Fibroblast of lung (primary cell): ENCODE measurements around the gene C6orf118. TPM values are rescaled to one million over a fixed set of nuclear protein-coding genes. Genes with fewer than 3 reads are reported as not detected.

Experiments
- DNase-seq, 2 donors: peaks; one replicate each; pipeline versions ENCODE4 v3.0.0 to v3.0.0-alpha.2; 2010; ENCODE audit warnings: low read depth in 2 of 2
- H2AFZ ChIP-seq: 2 replicates; pipeline ENCODE4 v1.5.1; 2012; ENCODE audit warnings: low read length, control low read depth, inconsistent platforms
- H3K27ac ChIP-seq: 2 replicates; pipeline ENCODE4 v1.5.1; 2011; ENCODE audit warnings: low read length, control low read depth; ENCODE audit not compliant: insufficient read depth
- H3K27me3 ChIP-seq: 2 replicates; pipeline ENCODE4 v1.5.1; 2011; ENCODE audit warnings: mild to moderate bottlenecking, low read length; ENCODE audit not compliant: control insufficient read depth, insufficient read depth
- H3K36me3 ChIP-seq: 2 replicates; pipeline ENCODE4 v1.5.1; 2011; ENCODE audit warnings: low read length; ENCODE audit not compliant: control insufficient read depth, insufficient read depth
- H3K4me1 ChIP-seq: 2 replicates; pipeline ENCODE4 v1.5.1; 2011; ENCODE audit warnings: low read length; ENCODE audit not compliant: control insufficient read depth, insufficient read depth; ENCODE audit errors: extremely low read depth
- H3K4me2 ChIP-seq: 2 replicates; pipeline ENCODE4 v1.5.1; 2011; ENCODE audit warnings: low read length, control low read depth; ENCODE audit not compliant: insufficient read depth; ENCODE audit errors: extremely low read depth
- H3K4me3 ChIP-seq, 4 experiments: fragments of 200-600 bp in 1 of 4; sonication (generic) in 1 of 4; replicated peaks in 1 of 4; 2 replicates each; pipeline ENCODE4 v1.5.1; 2011 to 2016; ENCODE audit warnings: low read length in 4 of 4, low read depth in 3 of 4, mild to moderate bottlenecking in 3 of 4, control low read depth in 2 of 4, inconsistent platforms in 1 of 4, mixed read lengths in 1 of 4; ENCODE audit not compliant: insufficient read depth in 1 of 4; ENCODE audit errors: control extremely low read depth in 1 of 4
- H3K79me2 ChIP-seq: 2 replicates; pipeline ENCODE4 v1.5.1; 2012; ENCODE audit warnings: mild to moderate bottlenecking, low read length, inconsistent platforms; ENCODE audit not compliant: control insufficient read depth, insufficient read depth
- H3K9ac ChIP-seq: 2 replicates; pipeline ENCODE4 v1.5.1; 2011; ENCODE audit warnings: mild to moderate bottlenecking, low read length, control low read depth; ENCODE audit not compliant: insufficient read depth
- H3K9me3 ChIP-seq: 2 replicates; pipeline ENCODE4 v1.5.1; 2012; ENCODE audit warnings: low read depth, low read length; ENCODE audit not compliant: control insufficient read depth, insufficient read depth
- H4K20me1 ChIP-seq: 2 replicates; pipeline ENCODE4 v1.5.1; 2011; ENCODE audit warnings: low read length; ENCODE audit not compliant: control insufficient read depth, insufficient read depth; ENCODE audit errors: extremely low read depth
- CTCF ChIP-seq, 2 donors: IDR thresholded peaks in 1 of 2; conservative IDR thresholded peaks in 1 of 2; 1 replicate in 1 of 2; 2 replicates in 1 of 2; pipeline ENCODE4 v1.5.1; 2011 to 2012; ENCODE audit warnings: low read length in 2 of 2, control low read depth in 1 of 2, inconsistent platforms in 1 of 2, low read depth in 1 of 2, mild to moderate bottlenecking in 1 of 2
- EZH2 ChIP-seq: IDR thresholded peaks from 2 replicates; pipeline ENCODE4 v1.5.1; 2012; ENCODE audit warnings: low read length, control low read depth, mild to moderate bottlenecking; ENCODE audit errors: missing control alignments
- polyA plus RNA-seq, 2 donors: library from polyadenylated mRNA; depleted of rRNA in 1 of 2; stranded (reverse) in 1 of 2; unstranded in 1 of 2; fragments of >200 nt; gene quantifications; 2 replicates each; pipeline ENCODE4 v1.2.1, GENCODE V29; 2011 to 2012; ENCODE audit warnings: missing spikeins in 1 of 2
- total RNA-seq: library from RNA; depleted of rRNA; stranded (reverse); fragments of >200 nt; gene quantifications from 2 replicates; pipeline ENCODE4 v1.2.1, GENCODE V29; 2014

The C6orf118 gene
- total and polyA plus RNA-seq, 2 donors (not counting 1 experiment from before 2014, with no cell fraction given) = not detected

DNA sequence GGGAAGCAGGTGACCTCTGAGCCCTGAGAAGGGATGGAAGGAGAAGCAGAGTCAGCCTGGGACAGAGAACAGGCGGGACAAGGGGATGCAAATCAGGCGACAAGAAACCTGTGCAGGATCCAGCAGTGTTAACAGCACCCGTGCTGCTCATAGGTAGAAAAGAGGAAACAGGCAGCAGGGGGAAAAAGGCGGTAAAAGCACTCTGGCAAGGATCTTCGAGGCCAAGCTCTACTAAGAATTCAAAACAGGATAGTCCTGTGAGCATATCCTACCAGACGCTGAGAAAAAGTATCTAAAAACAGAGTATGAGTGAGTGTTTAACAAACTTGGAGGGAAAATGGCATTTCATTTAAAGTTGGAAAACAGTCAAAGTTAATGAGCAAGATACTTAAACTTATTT is 16.7 kb downstream of the C6orf118 start:
- no peaks in the 10 kb centered on the region for H3K79me2 ChIP-seq
- H4K20me1 ChIP-seq = no peaks in the 10 kb centered on the region
- H3K27ac ChIP-seq = no peak overlapping the region
- no peaks in the 10 kb centered on the region for H3K36me3 ChIP-seq
- H3K4me2 ChIP-seq = no peak overlapping the region
- no peaks in the 10 kb centered on the region for H3K4me1 ChIP-seq
- H2AFZ ChIP-seq = no peak overlapping the region
- H3K9ac ChIP-seq = no peak overlapping the region
- DNase-seq = no peak
- TF ChIP-seq EZH2 (no peak), CTCF (conservative IDR thresholded peaks at IDR 0.05 in 1 of 2, IDR thresholded peaks at IDR 0.05 in 1 of 2; ENCODE audit: low read depth in 1 of 2, low read length in 2 of 2) (no peak)
- no peaks in the 10 kb centered on the region for H3K27me3 ChIP-seq
- no peaks in the 10 kb centered on the region for H3K9me3 ChIP-seq
- H3K4me3 ChIP-seq = no peak overlapping the region

- no peak for DNase-seq
- Histone ChIP-seq H3K36me3 (no peaks in the 10 kb centered on the region), H3K9me3 (no peaks in the 10 kb centered on the region), H3K9ac (no peak overlapping the region), H3K27ac (no peak overlapping the region), H3K4me1 (no peaks in the 10 kb centered on the region), H4K20me1 (no peaks in the 10 kb centered on the region), H3K27me3 (no peaks in the 10 kb centered on the region), H2AFZ (no peak overlapping the region), H3K4me3 (no peak overlapping the region), H3K4me2 (no peak overlapping the region), H3K79me2 (no peaks in the 10 kb centered on the region)
- TF ChIP-seq EZH2 = no peak
- TF ChIP-seq CTCF (conservative IDR thresholded peaks at IDR 0.05 in 1 of 2, IDR thresholded peaks at IDR 0.05 in 1 of 2; ENCODE audit: low read depth in 1 of 2, low read length in 2 of 2) = no peak
Measured at GRCh38 chr6:165274611-165275010, 34.8 kb downstream of the C6orf118 start.

GRCh38 chr6:165272585-165272984 is 36.8 kb downstream of the C6orf118 start:
- Histone ChIP-seq H3K9me3 (no peaks in the 10 kb centered on the region), H3K27ac (no peak overlapping the region), H3K36me3 (no peaks in the 10 kb centered on the region), H2AFZ (no peak overlapping the region), H3K4me1 (no peaks in the 10 kb centered on the region), H4K20me1 (no peaks in the 10 kb centered on the region), H3K4me2 (no peak overlapping the region), H3K27me3 (no peaks in the 10 kb centered on the region), H3K4me3 (no peak overlapping the region), H3K9ac (no peak overlapping the region), H3K79me2 (no peaks in the 10 kb centered on the region)
- no peak for TF ChIP-seq EZH2
- TF ChIP-seq CTCF (conservative IDR thresholded peaks at IDR 0.05 in 1 of 2, IDR thresholded peaks at IDR 0.05 in 1 of 2; ENCODE audit: low read depth in 1 of 2, low read length in 2 of 2) = no peak
- DNase-seq = no peak
